ENCODE measurements around the gene MLXIPL. TPM values are rescaled to one million over a fixed set of nuclear protein-coding genes. Genes with fewer than 3 reads are reported as not detected.

MLXIPL gene
- total RNA-seq, 1 donor from 2014 or later: 0.90 TPM

DNA sequence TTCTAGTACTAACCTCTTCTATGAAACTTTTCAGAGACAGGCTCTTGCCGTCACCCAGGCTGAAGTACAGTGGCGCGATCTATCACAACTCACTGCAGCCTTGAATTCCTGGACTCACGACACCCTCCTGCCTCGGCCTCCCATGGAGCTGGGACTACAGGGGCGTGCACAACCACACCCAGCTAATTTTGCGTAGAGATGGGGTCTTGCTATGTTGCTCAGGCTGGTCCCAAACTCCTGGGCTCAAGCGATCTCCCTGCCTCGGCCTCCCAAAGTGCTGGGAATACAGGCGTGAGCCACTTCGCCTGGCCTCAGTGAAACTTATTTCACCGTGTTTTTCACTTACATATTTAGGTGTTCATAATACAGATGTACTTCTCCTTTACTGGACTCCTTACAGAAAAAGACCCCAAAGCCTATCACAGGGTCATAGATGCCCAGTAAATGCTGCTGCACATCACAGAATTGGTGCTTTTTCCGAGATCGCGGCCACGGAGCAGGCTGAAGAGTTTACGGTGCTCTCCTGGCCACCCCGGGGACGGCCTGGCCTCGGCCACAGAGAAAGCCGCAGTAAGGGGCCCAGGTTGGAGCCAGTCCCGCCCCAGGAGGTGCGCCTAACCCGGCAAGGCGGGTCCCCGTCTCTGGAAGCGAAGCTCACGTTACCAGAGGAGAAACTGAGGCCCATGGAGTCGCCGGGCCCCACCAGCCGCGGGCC, 46.5 kb downstream of the MLXIPL start:
- peaks cover 30% of the 10 kb centered on the region for H3K27me3 ChIP-seq
- peaks cover 11% of the 10 kb centered on the region for H3F3A ChIP-seq (ENCODE audit: low read depth)
- no peak overlapping the region for H3K27ac ChIP-seq
- peak overlapping the region; percentile 72 for H3K9ac ChIP-seq
- peaks cover 15% of the 10 kb centered on the region for H3K4me1 ChIP-seq
- peaks cover 20% of the 10 kb centered on the region for H4K20me1 ChIP-seq (ENCODE audit: low read depth)
- Mint-ChIP-seq H3K36me3 (peaks cover 18% of the 10 kb centered on the region), H3K27ac (peak overlapping the region; percentile 69), H3K4me1 (peaks cover 29% of the 10 kb centered on the region), H3K27me3 (ENCODE audit: insufficient read depth, low read depth) (no peaks in the 10 kb centered on the region), H3K9me3 (no peaks in the 10 kb centered on the region), H3K4me3 (peak overlapping the region; percentile 94)
- no peak for TF ChIP-seq EZH2phosphoT487 (IDR thresholded peaks at IDR 0.05)
- TF ChIP-seq, protein P1, sequence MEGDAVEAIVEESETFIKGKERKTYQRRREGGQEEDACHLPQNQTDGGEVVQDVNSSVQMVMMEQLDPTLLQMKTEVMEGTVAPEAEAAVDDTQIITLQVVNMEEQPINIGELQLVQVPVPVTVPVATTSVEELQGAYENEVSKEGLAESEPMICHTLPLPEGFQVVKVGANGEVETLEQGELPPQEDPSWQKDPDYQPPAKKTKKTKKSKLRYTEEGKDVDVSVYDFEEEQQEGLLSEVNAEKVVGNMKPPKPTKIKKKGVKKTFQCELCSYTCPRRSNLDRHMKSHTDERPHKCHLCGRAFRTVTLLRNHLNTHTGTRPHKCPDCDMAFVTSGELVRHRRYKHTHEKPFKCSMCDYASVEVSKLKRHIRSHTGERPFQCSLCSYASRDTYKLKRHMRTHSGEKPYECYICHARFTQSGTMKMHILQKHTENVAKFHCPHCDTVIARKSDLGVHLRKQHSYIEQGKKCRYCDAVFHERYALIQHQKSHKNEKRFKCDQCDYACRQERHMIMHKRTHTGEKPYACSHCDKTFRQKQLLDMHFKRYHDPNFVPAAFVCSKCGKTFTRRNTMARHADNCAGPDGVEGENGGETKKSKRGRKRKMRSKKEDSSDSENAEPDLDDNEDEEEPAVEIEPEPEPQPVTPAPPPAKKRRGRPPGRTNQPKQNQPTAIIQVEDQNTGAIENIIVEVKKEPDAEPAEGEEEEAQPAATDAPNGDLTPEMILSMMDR (IDR thresholded peaks at IDR 0.05): no peak
- no peak for TF ChIP-seq EZH2 (IDR thresholded peaks at IDR 0.05)
- H2AFZ ChIP-seq (replicated peaks): peak overlapping the region; percentile 10
- no peaks in the 10 kb centered on the region for H3K9me3 ChIP-seq (ENCODE audit: low read depth)
- H3K79me2 ChIP-seq (ENCODE audit: low read depth): peaks cover 29% of the 10 kb centered on the region
- H3K36me3 ChIP-seq: no peaks in the 10 kb centered on the region
- peak overlapping the region; percentile 83 for H3K4me3 ChIP-seq
- no peak for DNase-seq (ENCODE audit: low spot score)
- H3K4me2 ChIP-seq: peak overlapping the region; percentile 86

DNA sequence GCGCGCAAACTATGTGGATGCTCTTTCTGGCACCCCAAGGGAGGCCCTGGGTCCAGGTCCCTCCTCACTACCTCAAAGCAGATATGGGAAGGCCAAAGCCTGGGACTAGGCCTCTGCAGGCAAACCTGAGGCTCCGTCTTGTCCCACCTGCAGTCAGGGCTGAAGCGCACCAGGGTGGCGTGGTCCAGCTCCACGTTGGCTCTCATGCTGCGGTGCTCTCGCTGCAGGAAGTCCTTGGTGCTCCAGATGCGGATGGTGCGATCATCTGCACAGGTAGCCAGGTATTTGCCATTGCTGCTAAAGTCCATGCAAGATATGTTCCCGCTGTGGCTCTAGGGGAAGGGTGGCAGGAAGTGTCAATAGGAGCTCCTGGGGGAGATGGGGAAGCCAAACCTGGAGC, 50.5 kb downstream of the MLXIPL start:
- peak overlapping the region; percentile 15 for H3K27ac Mint-ChIP-seq
- peaks cover 2% of the 10 kb centered on the region for H3K27me3 Mint-ChIP-seq (ENCODE audit: insufficient read depth, low read depth)
- no peak overlapping the region for H3K4me2 ChIP-seq
- no peaks in the 10 kb centered on the region for H3K9me3 ChIP-seq (ENCODE audit: low read depth)
- H2AFZ ChIP-seq (replicated peaks): no peak overlapping the region
- H3K9me3 Mint-ChIP-seq: no peaks in the 10 kb centered on the region
- no peak for DNase-seq (ENCODE audit: low spot score)
- peaks cover 29% of the 10 kb centered on the region for H3K79me2 ChIP-seq (ENCODE audit: low read depth)
- peaks cover 20% of the 10 kb centered on the region for H3K4me1 Mint-ChIP-seq
- H3K27me3 ChIP-seq: no peaks in the 10 kb centered on the region
- peaks cover 26% of the 10 kb centered on the region for H3K36me3 Mint-ChIP-seq
- H3K27ac ChIP-seq: no peak overlapping the region
- H3K36me3 ChIP-seq: no peaks in the 10 kb centered on the region
- H3F3A ChIP-seq (ENCODE audit: low read depth): peaks cover 7% of the 10 kb centered on the region
- no peak overlapping the region for H3K9ac ChIP-seq
- peaks cover 11% of the 10 kb centered on the region for H3K4me1 ChIP-seq
- TF ChIP-seq EZH2phosphoT487 (IDR thresholded peaks at IDR 0.05) (no peak), EZH2 (IDR thresholded peaks at IDR 0.05) (no peak)
- TF ChIP-seq, protein P1 (IDR thresholded peaks at IDR 0.05): no peak
- no peak overlapping the region for H3K4me3 Mint-ChIP-seq
- H4K20me1 ChIP-seq (ENCODE audit: low read depth): peaks cover 23% of the 10 kb centered on the region
- no peak overlapping the region for H3K4me3 ChIP-seq

DNA sequence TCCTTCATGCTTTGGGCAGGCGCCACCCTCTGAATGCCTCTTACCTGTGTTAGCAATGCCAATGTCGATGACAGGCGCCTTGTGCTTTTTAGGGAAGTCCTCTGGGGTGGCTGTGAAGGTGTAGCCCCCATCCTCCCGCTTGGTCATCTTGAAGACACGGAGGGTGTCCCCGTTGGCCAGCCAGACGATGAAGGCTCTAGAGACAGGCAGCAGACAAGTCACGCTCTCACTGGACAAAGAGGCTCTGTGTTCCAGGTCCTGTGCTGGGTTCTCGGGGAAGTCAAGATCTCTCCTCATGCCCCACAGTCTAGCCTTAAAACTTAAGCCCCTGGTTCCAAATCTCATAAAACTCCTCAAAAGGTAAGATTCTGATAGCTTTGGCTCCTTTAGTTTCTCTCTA, 51.0 kb downstream of the MLXIPL start:
- no peak overlapping the region for H3K27ac ChIP-seq
- peaks cover 18% of the 10 kb centered on the region for H3K4me1 Mint-ChIP-seq
- TF ChIP-seq EZH2phosphoT487 (IDR thresholded peaks at IDR 0.05): no peak
- TF ChIP-seq, protein P1 (IDR thresholded peaks at IDR 0.05): no peak

More for the DNA sequence above, 51.0 kb downstream of the MLXIPL start:
- Histone ChIP-seq H3K27me3 (no peaks in the 10 kb centered on the region), H2AFZ (replicated peaks) (no peak overlapping the region), H3K36me3 (no peaks in the 10 kb centered on the region), H3K4me2 (no peak overlapping the region), H3K79me2 (ENCODE audit: low read depth) (peaks cover 29% of the 10 kb centered on the region), H3K4me3 (no peak overlapping the region), H3F3A (ENCODE audit: low read depth) (peaks cover 12% of the 10 kb centered on the region), H3K9me3 (ENCODE audit: low read depth) (no peaks in the 10 kb centered on the region), H3K9ac (no peak overlapping the region), H3K4me1 (peaks cover 11% of the 10 kb centered on the region), H4K20me1 (ENCODE audit: low read depth) (peaks cover 23% of the 10 kb centered on the region)
- H3K27ac Mint-ChIP-seq: no peak overlapping the region
- no peaks in the 10 kb centered on the region for H3K9me3 Mint-ChIP-seq
- H3K27me3 Mint-ChIP-seq (ENCODE audit: insufficient read depth, low read depth): peaks cover 2% of the 10 kb centered on the region
- H3K36me3 Mint-ChIP-seq: peaks cover 26% of the 10 kb centered on the region
- no peak for DNase-seq (ENCODE audit: low spot score)
- H3K4me3 Mint-ChIP-seq: no peak overlapping the region

Measured in neural progenitor cell (in vitro differentiated cells).